ENCODE measurements around the gene HIBADH. TPM values are rescaled to one million over a fixed set of nuclear protein-coding genes. Genes with fewer than 3 reads are reported as not detected.
"Not testable (repeated sequence)": the region's sequence is repeated elsewhere in the genome, so short reads cannot be mapped to it uniquely, and the experiment has no call there.

Gene HIBADH
- total RNA-seq, 1 experiment from 2014 or later: 51.5 TPM

GRCh38 chr7:27677912-27678612, 15.4 kb upstream of the HIBADH start:
- H3K4me3 Mint-ChIP-seq (ENCODE audit: unreplicated experiment): peak overlapping the region; percentile 26
- H3K9me3 Mint-ChIP-seq (ENCODE audit: unreplicated experiment): no peaks in the 10 kb centered on the region
- no peaks in the 10 kb centered on the region for H3K27me3 Mint-ChIP-seq (ENCODE audit: insufficient read depth, unreplicated experiment)
- BruUV-seq (replicated peaks): TSS peak; percentile 97
- peak; percentile 78 for DNase-seq (ENCODE audit: unreplicated experiment)
- H3K36me3 Mint-ChIP-seq (ENCODE audit: insufficient read depth, unreplicated experiment): no peaks in the 10 kb centered on the region
- H3K27ac Mint-ChIP-seq (ENCODE audit: low read depth, unreplicated experiment): peak overlapping the region; percentile 98
- intact Hi-C loops (cut with micrococcal nuclease): loop anchor here (1.0 kb wide), 2 partner anchors 15 to 31 kb away; no protein-coding TSS in a partner anchor
- peaks cover 12% of the 10 kb centered on the region for H3K4me1 Mint-ChIP-seq (ENCODE audit: insufficient read depth, unreplicated experiment)
- POLR2A ChIA-PET: interaction anchor here (0.6 to 4.3 kb wide), 22 partner anchors 8 to 575 kb away, joined by 3 to 51 read pairs (median 4); partner anchors contain the start of genes HIBADH and TAX1BP1
- CTCF ChIA-PET: interaction anchor here (0.6 to 1.8 kb wide), 3 partner anchors 65 to 187 kb away, joined by 3 to 4 read pairs (median 4); no protein-coding TSS in a partner anchor
- TF ChIP-seq CTCF (IDR thresholded peaks at IDR 0.05; ENCODE audit: unreplicated experiment): no peak

GRCh38 chr7:27674126-27674525, 11.4 kb upstream of the HIBADH start:
- H3K27ac Mint-ChIP-seq (ENCODE audit: low read depth, unreplicated experiment); CTCF ChIA-PET; H3K36me3 Mint-ChIP-seq (ENCODE audit: insufficient read depth, unreplicated experiment); H3K27me3 Mint-ChIP-seq (ENCODE audit: insufficient read depth, unreplicated experiment); DNase-seq (ENCODE audit: unreplicated experiment); H3K9me3 Mint-ChIP-seq (ENCODE audit: unreplicated experiment); BruUV-seq (replicated peaks); intact Hi-C loops (cut with micrococcal nuclease); H3K4me3 Mint-ChIP-seq (ENCODE audit: unreplicated experiment): not testable (repeated sequence)
- peaks cover 29% of the 10 kb centered on the region for H3K4me1 Mint-ChIP-seq (ENCODE audit: insufficient read depth, unreplicated experiment)
- POLR2A ChIA-PET: interaction anchor here (1.0 kb wide), 1 partner anchor 65 kb away, joined by 3 read pairs; no protein-coding TSS in a partner anchor

GRCh38 chr7:27671675-27672074, 9.0 kb upstream of the HIBADH start:
- BruUV-seq (replicated peaks): no TSS peak
- Mint-ChIP-seq H3K27me3 (ENCODE audit: insufficient read depth, unreplicated experiment) (no peaks in the 10 kb centered on the region), H3K36me3 (ENCODE audit: insufficient read depth, unreplicated experiment) (no peaks in the 10 kb centered on the region), H3K4me3 (ENCODE audit: unreplicated experiment) (no peak overlapping the region), H3K9me3 (ENCODE audit: unreplicated experiment) (peaks cover 7% of the 10 kb centered on the region), H3K27ac (ENCODE audit: low read depth, unreplicated experiment) (no peak overlapping the region), H3K4me1 (ENCODE audit: insufficient read depth, unreplicated experiment) (peaks cover 17% of the 10 kb centered on the region)
- intact Hi-C loops (cut with micrococcal nuclease): no loop called here
- POLR2A ChIA-PET: interaction anchor here (0.6 to 1.6 kb wide), 3 partner anchors 9 to 387 kb away, joined by 3 read pairs; partner anchors contain the start of gene HIBADH
- CTCF ChIA-PET: interaction anchor here (1.1 kb wide), 1 partner anchor 65 kb away, joined by 3 read pairs; no protein-coding TSS in a partner anchor
- no peak for DNase-seq (ENCODE audit: unreplicated experiment)
- TF ChIP-seq CTCF (IDR thresholded peaks at IDR 0.05; ENCODE audit: unreplicated experiment): no peak

GRCh38 chr7:27670676-27671075, 8.0 kb upstream of the HIBADH start:
- no peaks in the 10 kb centered on the region for H3K27me3 Mint-ChIP-seq (ENCODE audit: insufficient read depth, unreplicated experiment)
- TF ChIP-seq CTCF (IDR thresholded peaks at IDR 0.05; ENCODE audit: unreplicated experiment): no peak
- H3K4me1 Mint-ChIP-seq (ENCODE audit: insufficient read depth, unreplicated experiment): peaks cover 17% of the 10 kb centered on the region
- H3K27ac Mint-ChIP-seq (ENCODE audit: low read depth, unreplicated experiment): no peak overlapping the region
- BruUV-seq (replicated peaks): no TSS peak
- H3K4me3 Mint-ChIP-seq (ENCODE audit: unreplicated experiment): no peak overlapping the region
- POLR2A ChIA-PET: interaction anchor here (0.7 to 1.7 kb wide), 6 partner anchors 7 to 70 kb away, joined by 3 to 7 read pairs (median 4); partner anchors contain the start of gene HIBADH
- intact Hi-C loops (cut with micrococcal nuclease): no loop called here
- no peaks in the 10 kb centered on the region for H3K36me3 Mint-ChIP-seq (ENCODE audit: insufficient read depth, unreplicated experiment)
- DNase-seq (ENCODE audit: unreplicated experiment): no peak
- H3K9me3 Mint-ChIP-seq (ENCODE audit: unreplicated experiment): peaks cover 7% of the 10 kb centered on the region
- CTCF ChIA-PET: interaction anchor here (0.7 to 1.1 kb wide), 3 partner anchors 9 to 475 kb away, joined by 3 read pairs; no protein-coding TSS in a partner anchor
